CD1c-positive myeloid dendritic cell (primary cell): ENCODE results near the gene KCNQ5.

Experiments
- DNase-seq: peaks from one replicate; pipeline ENCODE4 v3.0.0-alpha.2; 2016; ENCODE audit errors: extremely low spot score

The KCNQ5 gene

GRCh38 chr6:72999995-73000394 is 378.1 kb downstream of the KCNQ5 start:
- DNase-seq, result no peak

DNA sequence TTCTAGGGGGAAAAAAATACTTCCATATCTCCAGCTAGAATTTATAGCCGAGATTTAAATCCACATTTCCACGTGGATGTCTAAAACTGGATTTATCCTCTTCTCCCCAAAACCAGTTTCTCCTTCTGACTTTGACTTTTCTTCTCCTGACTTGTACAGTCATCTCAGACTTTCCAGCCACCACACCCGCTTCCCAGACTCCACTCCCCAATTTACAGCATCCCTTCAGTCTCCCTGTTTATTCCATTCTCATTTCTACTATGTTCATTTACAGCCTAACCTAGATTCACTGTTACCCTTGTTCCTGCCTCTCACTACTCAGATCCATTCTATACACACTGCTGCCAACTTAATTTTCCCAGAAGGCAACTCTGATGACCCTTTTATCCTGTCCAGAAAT is 378.6 kb downstream of the KCNQ5 start:
- DNase-seq, result no peak

DNA sequence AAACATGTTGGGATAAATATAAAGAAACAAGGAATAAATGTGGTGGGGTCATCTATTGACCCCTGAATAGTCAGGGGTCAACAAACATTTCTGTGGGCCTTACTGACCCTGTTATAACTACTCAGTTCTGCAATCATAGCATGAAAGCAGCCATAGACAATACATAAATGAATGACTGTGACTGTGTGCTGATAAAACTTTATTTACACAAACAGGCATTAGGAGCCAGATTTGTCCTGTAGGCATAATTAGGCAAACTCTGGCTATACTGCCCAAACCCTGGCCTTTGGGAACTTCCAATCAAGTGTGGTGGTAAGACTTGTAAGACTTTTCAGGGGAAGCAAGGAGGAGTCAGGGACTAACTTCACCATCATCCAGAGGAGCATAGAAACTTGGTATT is 380.7 kb downstream of the KCNQ5 start:
- no peak for DNase-seq

DNA sequence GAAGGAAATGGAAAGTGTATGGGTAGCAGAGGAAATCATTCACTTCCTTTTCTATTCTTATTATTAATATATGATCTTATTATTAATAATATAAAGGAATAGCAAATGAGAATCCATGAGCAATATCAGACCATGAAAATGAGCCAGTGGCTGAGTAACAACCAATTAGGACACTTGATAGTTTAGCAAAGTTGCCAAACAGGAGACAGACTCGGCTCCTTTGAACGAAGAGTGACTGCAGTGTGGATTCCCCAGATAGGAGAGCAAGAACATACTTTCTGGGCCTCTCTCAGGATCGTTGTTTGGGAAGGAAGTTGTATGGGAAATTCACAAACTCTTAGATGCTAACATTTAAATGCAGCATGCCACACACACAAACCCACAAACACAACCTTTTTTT is 381.4 kb downstream of the KCNQ5 start:
- DNase-seq, result no peak

- DNase-seq, result no peak
Observed at GRCh38 chr6:73004231-73004630, 382.4 kb downstream of the KCNQ5 start.

GRCh38 chr6:73004861-73005260 is 383.0 kb downstream of the KCNQ5 start:
- DNase-seq, result no peak

- DNase-seq, result no peak
Observed at GRCh38 chr6:73006146-73006545, 384.3 kb downstream of the KCNQ5 start.

DNA sequence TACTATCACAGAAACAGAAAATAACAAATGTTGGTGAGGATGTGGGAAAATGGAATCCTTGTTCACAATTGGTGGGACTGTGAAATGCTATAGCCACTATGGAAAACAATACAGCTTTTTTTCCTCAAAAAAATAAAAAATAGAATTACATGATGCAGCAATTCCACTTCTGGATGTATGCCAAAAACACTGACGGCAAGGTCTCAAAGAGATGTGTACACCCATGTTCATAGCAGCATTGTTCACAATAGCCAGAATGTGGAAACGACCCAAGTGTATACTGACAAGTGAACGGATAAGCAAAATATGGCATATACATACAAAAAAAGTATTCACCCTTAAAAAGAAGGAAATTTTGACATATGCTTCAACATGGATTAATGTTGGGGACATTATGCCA is 390.1 kb downstream of the KCNQ5 start:
- no peak for DNase-seq

GRCh38 chr6:73017476-73017875 is 395.6 kb downstream of the KCNQ5 start:
- DNase-seq, result no peak

GRCh38 chr6:73024598-73024997 is 402.7 kb downstream of the KCNQ5 start:
- no peak for DNase-seq

GRCh38 chr6:73027691-73028090 is 405.8 kb downstream of the KCNQ5 start:
- no peak for DNase-seq

GRCh38 chr6:73028124-73028766 is 406.4 kb downstream of the KCNQ5 start:
- DNase-seq, result no peak

DNA sequence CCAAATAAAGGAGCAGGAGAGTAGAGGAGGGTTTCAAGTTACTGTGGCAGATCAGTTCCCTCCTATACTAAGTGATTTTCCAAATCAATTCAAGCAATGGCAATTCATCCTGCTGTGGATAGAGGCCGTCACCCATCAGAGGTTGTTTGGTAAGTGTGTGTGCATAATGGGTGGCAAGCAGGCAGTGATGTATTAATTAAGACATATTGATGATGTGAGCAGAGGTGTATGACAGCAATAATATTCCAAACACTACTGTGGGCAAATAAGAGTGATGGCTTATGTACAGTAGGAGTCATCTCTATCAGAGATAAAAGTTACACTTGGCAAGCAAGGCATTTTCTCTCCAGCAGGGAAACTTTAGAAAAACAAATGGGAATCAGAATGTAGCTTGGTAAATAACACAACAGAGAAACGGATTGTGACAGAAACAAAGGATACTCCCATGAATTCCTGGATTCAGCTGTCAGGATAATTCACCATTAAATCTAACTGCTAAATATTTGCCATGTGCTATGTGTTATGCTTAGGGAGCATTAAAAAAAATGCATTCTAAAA is 407.1 kb downstream of the KCNQ5 start:
- no peak for DNase-seq

GRCh38 chr6:73030257-73030656 is 408.4 kb downstream of the KCNQ5 start:
- no peak for DNase-seq

DNA sequence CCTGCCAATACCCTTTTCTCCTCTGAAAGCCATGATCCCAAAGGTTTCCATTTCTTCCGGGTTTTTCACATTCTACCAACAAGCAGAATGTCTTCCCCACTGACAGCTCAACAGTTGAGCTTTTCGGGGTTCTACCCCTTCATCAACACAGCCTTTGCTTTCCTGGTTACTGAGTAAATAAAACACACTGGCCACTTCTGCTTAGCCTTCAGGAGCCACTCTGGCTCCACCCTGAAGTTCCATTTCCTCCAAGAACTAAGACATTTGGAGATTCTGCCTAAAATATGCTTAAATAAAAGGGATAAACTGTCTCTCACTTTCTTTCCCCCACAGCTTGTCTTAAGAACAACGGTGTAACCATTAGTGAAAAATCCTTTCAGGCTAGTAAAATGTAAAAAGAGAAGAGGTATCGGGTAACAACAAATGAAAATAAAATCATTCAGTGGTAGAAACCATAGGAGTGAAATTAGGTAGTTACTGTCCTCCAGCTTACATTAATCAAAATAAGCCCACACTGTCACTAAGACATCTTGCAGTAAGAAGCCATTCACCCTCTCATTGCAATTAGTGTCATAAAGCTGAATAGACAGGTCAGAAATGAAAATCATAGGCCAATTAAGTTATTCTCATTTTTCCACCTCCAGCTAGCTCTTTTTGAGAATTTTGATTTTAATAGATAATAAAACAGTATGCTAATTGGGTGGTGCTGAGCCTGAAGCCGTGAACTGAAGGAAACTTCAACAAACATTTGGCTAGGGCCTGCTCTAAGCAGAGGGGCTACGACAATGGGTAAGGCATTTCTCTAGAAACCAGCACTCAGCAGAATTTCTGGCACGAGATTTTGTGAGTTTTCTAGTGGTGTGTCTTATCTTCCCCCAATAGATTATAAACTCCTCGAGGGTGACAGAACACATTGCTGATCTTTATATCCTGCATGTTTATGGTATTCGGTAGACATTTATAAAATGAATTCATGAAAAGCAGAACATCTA is 409.2 kb downstream of the KCNQ5 start:
- DNase-seq, result no peak

DNA sequence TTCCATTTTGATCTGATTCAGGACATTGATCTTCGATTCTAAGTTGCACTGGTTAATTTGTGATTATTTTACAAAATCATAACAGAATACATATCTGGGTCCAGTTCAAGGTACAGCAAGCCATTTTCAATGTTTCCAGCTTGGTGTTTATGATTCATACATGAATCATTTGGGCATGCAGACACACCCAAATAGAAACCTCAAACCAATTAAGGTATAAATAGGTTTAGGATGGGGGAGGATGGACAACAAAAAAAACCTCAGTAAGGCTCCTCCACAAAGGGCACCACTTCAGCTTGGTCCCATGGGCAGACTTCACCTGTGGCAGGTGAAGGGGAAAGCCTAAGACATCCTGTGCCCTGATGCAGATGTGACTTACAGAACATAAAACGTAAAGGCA is 410.7 kb downstream of the KCNQ5 start:
- DNase-seq, result no peak

- no peak for DNase-seq
Observed at GRCh38 chr6:73036689-73037088, 414.8 kb downstream of the KCNQ5 start.

- no peak for DNase-seq
Observed at GRCh38 chr6:73041051-73041450, 419.2 kb downstream of the KCNQ5 start.

DNA sequence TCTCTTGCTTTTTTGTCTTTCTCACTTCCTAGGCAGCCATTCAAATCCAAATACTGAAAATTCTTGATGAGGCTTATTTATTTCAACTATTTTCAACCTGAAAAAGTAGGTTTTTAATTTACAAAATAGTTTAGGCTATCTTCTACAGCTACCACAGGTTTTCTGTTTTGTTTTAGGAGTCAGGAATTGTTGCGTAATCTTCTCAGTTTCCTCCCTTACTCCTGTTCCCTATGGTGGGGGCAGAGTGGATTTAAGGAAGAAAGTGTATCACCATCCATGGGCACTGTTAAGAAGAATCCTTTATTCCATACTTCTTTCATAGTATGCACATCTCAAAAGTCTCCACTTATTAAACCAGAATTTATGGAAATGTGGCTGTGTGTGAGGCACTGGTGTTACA is 421.0 kb downstream of the KCNQ5 start:
- no peak for DNase-seq

DNA sequence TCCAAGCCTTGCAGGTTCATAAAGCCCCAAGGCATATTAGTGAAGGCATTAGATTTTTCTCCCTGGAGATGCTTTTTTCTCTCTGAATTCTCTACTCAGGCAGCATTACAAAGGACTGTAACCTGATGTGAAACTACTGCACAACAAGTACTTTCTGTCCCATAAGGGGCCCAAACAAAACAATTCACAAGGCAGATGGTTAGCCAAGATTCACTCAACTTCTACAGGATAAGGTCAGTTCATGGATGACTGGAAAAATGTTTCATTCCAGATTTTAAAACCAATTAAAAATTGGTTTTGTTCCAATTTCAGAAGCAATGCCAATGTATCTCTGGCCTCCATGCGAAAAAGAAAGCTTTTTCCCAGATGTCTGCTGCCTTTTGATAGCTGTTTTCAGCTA is 421.6 kb downstream of the KCNQ5 start:
- DNase-seq, result no peak

DNA sequence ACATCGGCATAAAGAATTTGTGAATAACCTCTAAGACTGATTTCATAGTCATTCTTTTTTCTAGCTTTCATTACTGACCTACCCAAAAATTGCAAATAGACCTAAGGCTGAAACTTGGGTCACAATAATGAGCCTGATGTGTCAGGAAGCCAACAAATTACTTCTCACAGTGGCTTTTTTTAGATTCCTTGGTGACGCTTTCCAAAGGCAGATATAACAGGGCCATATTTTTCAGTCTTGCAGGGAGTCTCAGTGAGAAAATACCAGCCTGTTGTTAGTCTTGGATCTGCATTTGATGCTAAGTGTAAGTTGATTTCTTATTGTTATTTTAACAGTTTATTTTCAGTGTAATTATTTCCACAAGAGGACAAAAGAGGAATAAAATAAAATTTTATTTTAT is 423.7 kb downstream of the KCNQ5 start:
- no peak for DNase-seq

- DNase-seq, result no peak
Observed at GRCh38 chr6:73047801-73048200, 425.9 kb downstream of the KCNQ5 start.
